Stimulated activated CD4-positive, alpha-beta T cell treated with anti-CD3 and anti-CD28 coated beads, Interleukin-2, amount 100 ng/mL, for 48 hours (primary cell): ENCODE results near the gene TNPO3.
A peak's percentile ranks its signal among the peaks of the same experiment; 100 is the strongest.
"Not testable (repeated sequence)": the region's sequence is repeated elsewhere in the genome, so short reads cannot be mapped to it uniquely, and the experiment has no call there.

Experiments used
- DNase-seq, 2 donors: peaks; one replicate each; pipeline ENCODE4 v3.0.0-alpha.2; 2020

Gene TNPO3

DNA sequence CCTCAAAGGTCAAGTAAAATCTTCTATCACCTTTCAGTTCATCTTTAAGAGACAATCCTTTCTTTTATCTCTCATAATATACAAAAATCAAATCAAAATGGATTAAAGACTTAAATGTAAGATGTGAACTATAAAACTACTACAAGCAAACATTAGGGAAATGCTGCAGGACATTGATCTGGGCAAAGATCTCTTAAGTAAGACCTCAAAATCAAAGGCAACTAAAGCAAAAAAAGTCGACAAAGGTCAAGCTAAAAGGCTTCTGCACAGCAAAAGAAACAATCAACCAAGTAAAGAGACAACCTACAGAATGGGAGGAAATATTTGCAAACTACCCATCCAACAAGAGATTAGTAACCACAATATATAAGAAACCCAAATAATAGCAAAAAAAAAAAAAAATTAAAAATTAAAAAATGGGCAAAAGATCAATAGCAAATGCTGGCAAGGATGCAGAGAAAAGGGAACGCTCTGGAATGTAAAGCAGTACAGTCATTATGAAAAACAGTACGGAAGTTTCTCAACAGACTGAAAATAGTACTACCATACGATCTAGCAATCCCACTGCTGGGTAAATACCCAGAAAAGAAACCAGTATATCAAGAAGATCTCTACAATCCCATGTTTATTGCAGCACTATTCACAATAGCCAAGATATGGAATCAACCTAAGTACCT lies 41.7 kb downstream of the TNPO3 start:
- DNase-seq: no peak

GRCh38 chr7:129012641-129013040 lies 42.3 kb downstream of the TNPO3 start:
- no peak for DNase-seq

GRCh38 chr7:129010075-129010474 lies 44.8 kb downstream of the TNPO3 start:
- DNase-seq: no peak

DNA sequence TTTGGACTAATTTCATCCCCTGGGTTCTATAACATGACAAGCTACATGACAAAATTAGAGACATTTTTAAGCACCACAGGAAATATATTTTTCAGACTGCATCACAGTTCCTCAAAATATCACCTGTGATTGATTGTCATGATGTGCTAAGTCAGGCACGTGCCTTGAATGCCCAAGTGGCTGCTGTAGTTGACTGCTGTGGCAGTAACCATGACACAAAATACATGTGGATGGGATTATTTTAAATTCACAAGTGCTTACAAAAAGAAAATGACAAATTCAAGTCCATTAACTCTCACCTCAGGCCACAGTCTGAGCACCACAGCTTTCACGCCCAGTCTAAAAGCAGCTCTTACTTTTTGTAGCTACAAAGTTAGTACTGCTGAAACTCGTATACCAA lies 45.5 kb downstream of the TNPO3 start:
- DNase-seq: no peak

DNA sequence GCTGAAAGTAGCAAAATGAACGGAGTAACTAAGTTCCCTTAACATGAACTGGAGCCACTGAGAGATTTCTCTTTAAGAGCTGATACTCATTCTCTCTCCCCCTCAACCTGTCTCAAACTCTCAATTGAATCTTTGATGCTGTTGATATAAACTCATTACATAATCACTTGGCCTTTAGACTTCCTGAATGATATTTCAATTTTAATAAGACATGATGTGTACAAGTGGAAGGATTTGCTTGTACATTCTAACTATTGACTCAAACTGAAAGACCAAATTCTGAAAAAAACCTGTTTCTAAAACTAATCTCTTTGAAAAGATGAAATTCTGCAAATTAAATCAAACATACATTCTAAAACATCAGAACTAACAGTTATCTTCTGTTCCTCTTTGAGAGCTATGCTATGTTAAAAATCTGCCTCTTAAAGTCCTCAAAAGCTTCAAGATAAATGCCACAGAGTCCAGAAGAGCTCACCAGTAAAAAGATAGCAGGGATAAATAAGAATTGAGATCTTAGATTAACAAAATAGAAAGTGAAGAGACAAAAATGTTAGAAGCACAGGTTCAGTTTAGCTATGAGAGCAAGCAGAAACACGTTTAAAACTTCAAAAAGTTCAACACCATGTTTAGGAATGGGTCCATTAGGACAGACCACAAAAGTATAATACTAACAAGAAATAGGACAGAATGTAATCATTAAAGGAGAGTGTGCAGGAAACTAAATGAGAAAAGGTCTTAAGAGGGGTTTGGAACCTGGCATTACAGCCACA lies 46.1 kb downstream of the TNPO3 start:
- DNase-seq: no peak

DNA sequence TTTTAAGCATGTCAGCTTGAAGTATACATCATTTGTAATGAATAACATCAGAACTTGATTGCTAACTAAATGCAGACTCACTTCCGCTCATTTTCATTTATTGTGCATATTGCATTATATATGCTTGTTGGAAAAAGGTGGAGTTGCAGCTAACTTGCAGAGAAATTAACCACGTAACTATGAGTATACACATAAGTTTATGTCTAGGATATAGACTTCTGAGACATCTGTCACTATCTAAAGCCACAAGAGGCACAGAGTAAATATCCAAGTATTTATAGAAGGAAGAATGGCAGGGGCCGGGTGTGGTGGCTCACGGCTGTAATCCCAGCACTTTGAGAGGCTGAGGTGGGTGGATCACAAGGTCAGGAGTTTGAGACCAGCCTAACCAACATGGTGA lies 47.3 kb downstream of the TNPO3 start:
- no peak for DNase-seq

GRCh38 chr7:129006636-129007414 lies 48.1 kb downstream of the TNPO3 start:
- DNase-seq: no peak

- no peak for DNase-seq
Observed at GRCh38 chr7:129005186-129005585, 49.7 kb downstream of the TNPO3 start.

DNA sequence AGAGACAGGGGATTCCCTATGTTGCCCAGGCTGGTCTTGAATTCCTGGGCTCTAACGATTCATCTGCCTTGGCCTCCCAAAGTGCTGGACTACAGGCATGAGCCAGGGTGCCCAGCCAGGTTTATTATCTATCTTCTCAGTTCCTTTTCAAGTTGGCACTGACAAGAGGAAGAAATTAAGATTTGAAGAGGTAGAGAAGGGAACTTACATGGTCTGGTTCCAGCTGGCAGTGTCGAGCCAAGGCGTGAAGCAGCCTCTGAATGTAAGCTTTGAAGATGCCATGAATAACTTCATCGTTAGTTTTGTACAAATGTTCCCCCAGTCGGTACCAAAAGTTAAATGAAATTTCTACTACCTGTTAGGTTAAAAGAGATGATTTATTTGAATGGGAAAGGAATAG lies 57.7 kb downstream of the TNPO3 start:
- DNase-seq: no peak

DNA sequence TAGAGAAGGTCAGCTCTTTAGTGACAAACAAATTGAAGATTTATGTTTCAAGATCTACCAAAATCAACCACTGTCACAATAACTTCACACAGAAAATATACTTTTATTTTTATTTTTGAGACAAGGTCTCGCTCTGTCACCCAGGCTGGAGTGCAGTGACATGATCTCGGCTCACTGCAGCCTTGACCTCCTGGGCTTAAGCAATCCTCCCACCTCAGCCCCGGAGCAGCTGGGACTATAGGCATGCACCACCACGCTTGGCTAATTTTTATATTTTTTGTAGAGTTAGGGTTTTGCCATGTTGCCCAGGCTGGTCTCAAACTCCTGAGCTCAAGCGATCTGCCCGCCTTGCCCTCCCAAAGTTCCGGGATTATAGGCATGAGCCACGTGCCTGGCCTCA lies 60.4 kb downstream of the TNPO3 start:
- not testable (repeated sequence) for DNase-seq

DNA sequence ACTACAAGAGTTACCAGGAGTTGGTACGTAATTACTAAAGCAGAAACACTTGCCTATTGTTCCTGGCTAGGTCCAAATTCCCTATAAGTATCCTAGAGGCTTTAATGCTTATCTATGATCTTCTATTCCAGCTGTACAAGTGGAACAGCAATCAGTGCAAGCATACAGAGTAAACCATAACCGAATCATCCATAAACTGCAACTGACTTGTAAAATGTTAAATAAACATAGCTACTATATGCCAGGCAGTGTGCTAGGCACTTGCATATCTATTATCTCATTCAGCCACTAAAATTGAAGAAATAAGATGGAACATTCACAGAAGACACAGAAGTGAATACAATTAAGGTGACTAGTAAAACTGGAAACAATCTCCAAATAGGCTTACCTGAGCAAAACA lies 61.5 kb downstream of the TNPO3 start:
- no peak for DNase-seq

GRCh38 chr7:128989961-128990360 lies 65.0 kb downstream of the TNPO3 start:
- no peak for DNase-seq

GRCh38 chr7:128988372-128988771 lies 66.5 kb downstream of the TNPO3 start:
- DNase-seq: no peak

DNA sequence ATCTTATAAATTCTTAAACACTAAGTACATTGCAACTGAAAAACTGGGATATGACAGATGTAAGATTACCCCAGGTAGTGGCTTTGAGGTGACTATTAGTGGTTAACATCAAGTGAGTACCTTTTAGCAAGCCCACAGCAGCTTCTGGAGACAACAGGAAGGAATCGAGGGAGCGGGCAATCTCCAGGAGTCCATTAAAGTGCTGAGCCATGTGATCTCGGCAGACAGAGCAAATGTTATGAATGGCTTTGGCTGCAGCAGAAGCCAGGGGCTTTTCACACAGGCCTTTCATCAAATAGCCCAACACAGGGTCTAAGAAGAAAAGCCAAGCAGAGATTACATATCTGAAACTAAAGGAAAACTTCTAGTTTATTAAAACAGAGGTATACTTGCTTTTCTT lies 68.3 kb downstream of the TNPO3 start:
- no peak for DNase-seq

- DNase-seq: no peak
Observed at GRCh38 chr7:128985660-128986059, 69.3 kb downstream of the TNPO3 start.

- DNase-seq: no peak
Observed at GRCh38 chr7:128982105-128982504, 72.8 kb downstream of the TNPO3 start.

- DNase-seq: no peak
Observed at GRCh38 chr7:128974241-128974934, 80.5 kb downstream of the TNPO3 start.

- DNase-seq: no peak
Observed at GRCh38 chr7:128968624-128969023, 86.3 kb downstream of the TNPO3 start.

DNA sequence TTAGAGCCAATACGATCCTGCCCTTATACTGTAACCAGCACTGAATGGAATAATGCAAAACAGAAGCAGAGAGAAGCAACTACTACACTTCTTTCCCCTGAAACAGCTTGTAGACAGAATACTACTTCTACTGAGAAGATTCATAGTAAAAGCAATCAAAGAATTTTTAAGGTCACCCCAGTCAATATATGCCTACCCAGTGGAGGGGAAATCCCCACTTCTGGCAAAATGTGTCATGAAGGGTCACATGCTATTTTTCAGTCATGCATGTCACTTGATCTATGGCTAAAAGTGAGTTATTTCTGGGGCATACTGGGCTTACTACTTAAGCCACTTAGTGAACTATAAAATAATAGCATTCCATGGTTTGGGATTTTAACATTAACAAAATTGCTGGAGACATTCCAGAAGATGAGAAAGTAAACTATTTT lies 91.6 kb downstream of the TNPO3 start:
- peak; percentile 24 to 30 for DNase-seq

DNA sequence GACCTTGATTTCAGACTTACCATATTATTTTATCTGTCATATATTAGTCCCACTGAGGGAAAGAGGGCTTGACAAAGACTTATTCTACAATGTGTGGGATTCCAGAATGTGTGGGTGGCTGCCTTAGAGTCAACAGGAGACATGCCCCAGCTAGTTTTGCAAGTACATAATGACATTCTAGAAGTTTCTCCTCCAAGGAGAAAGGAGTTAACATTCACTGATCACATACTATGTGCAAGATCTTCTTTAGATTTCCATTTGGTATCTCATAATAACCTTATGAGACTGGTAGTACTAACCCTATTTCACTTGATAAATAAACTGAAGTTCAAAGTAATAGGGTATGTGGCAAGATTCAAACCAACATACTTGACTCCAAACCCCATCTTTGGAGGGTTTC lies 92.0 kb downstream of the TNPO3 start:
- no peak for DNase-seq

DNA sequence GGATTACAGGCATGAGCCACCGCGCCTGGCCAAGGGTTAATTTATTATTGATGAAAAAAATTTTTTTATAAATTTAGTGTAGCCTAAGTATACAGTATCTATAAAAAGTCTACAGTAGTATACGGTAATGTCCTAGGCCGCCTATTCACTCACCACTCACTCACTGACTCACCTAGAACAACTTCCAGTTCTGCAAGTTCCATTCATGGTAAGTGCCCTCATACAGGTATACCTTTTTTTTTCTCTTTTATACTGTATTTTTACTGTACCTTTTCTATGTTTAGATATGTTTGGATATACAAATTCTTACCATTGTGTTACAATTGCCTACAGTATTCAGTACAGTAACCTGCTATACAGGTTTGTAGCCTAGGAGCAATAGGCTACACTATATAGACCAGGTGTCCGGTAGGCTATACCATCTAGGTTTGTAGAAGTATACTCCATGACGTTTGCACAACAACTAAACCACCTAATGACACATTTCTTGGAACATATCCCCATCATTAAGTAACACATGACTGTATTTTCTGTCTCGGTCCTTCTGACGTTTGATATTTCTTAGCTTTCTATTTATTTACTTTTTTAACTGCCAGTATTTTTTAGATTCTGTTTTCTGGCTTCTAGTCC lies 93.8 kb downstream of the TNPO3 start:
- no peak for DNase-seq

DNA sequence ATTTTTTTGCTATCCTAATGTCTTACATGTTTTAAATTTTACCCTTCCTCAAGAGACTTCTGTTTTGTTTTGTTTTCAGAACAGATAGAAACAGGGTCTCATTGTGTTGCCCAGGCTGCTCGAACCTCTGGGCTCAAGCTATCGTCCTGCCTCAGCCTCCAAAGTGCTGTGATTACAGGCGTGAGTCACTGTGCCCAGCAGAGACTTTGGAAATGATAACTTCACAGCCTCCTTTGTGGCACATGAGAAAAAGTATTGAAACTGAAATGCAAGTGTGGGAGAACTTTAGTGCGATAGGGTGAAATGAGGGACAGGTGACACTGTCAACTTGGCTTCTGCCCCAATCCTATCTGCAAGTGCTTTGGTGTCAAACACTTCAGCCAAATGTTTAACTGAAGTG lies 95.6 kb downstream of the TNPO3 start:
- no peak for DNase-seq

- DNase-seq: no peak
Observed at GRCh38 chr7:128955981-128956380, 98.9 kb downstream of the TNPO3 start.
